Measurements from ENCODE around the gene GOLPH3.

GOLPH3 gene

DNA sequence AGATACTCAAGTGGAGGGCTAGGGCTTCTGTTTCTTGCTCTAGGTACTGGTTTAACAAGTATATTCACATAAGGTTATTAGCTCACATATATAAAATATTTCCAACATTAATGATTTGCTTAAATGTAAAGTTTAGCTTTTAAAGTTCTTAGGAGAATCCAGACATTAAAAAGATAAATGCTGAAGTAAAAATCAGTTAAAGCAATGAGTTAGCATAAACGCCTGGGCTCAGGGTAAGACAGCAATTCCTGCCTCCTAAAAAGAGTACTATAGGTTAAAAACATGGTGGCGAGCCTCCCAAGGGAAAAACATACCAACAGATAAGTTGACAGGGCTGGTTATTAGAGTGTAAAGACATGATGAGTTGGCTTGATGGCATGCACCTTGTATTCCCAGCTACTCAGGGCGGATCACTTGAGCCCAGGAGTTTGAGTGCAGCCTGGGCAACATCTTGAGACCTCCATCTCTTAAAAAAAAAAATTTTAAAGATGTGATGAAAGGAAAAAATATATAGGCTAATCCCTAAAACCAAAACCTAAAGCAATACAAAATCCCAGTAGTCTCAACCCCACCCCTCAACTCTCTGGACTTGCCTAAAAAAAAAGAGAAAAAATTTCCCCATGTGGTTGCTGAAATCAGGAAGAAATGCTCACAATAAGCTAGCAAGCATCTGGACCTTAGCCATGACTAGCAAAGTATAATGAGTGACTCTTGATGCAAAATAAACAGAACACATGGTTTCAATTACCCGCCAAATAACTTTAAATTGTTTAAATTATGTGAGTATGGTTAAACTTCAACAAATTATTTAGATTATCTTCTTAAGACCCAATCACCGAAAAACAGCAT is 3.6 kb downstream of the GOLPH3 start:
- DNase-seq = peak; percentile 94

DNA sequence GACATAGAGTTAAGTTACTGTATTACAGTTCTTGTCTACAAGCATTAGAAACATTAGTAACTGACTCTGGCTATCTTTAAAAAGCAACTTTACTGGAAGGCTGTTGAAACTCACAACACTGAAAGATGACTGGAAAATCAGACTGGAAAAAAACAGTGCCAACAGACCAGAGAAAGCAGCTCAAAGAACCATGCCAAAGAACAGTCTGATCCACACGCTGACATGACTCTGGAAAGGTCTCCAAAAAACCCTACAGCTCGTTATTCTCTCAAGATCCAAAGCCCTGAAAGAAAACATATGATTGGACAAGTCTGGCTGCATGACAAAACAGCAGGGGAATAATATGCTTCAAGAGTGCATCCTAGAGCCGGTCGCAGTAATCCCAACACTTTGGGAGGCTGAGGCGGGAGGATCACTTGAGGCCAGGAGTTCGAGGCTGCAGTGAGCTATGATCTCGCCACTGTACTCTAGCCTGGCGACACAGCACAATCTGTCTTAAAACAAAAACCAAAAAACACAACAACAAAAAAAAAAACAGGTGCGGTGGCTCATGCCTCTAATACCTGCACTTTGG is 5.6 kb downstream of the GOLPH3 start:
- no peak for DNase-seq

DNA sequence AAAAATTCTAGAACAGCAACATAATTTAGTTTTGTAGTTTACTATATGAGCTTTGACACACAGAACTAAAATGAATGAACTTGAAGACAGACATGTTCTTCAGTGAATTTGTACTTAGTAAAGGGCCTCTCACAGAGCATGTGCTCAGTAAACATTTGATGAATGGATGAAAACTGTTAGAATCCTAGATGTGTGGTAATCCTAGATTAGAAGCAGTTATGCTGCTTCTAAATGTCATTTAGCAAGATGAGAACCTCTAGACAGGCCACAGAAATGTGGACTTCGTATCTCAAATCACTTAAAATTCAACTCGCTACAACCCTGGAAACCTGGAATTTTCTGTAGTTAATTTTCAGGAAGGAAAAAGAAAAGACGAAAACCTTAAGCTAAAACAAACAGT is 8.5 kb downstream of the GOLPH3 start:
- DNase-seq = no peak

DNA sequence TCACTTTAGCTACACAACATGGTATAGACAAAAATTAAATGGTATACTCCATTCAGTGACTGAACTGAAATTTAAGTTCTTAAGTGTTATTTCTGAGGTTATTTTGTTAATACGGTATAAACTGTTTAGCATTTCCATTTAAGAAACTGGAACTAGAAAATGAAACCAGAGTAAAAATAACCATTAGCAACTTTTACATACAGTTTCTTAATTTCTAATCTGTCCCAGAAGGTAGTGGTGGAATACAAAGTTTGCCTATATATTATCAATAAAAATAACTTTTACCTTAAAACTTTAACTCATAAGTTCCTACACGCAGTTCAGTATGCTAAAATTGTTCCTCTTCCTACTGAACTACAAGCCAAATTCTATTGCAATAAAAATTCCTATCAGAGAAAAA is 10.3 kb downstream of the GOLPH3 start:
- no peak for DNase-seq

DNA sequence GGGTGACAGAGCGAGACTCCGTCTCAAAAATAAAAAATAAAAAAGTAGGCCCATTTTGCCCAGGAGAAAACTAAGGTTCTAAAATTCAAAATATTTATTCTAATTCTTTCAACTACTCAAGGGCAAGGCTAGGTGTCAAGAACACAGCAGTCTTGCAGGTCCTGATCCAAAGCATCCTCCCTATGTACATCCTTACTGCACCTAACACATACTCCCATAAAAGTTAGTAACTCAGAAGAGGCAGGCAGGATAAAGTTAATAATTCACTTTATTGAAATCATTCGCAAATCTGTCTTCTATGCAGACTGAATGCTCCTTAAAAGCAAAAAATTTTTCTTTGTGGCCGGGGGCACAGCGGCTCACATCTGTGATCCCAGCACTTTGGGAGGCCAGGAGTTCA is 11.1 kb downstream of the GOLPH3 start:
- DNase-seq = no peak

DNA sequence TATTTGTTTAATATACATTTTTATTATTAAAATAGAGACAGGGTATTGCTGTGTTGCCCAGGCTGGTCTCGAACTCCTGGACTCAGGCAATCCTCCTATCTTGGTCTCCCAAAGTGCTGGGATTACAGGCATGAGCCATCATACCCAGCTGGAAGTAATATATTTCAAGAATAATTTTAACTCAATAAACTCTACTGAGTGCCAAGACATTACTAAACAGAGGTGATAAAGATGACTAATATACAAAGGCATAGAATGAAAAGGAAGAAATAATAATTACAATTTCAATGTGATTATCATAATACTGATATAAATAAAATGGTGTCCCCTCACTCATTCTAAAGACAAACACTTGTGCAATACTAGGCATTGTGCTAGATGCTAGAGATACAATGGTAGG is 13.9 kb downstream of the GOLPH3 start:
- DNase-seq = no peak

DNA sequence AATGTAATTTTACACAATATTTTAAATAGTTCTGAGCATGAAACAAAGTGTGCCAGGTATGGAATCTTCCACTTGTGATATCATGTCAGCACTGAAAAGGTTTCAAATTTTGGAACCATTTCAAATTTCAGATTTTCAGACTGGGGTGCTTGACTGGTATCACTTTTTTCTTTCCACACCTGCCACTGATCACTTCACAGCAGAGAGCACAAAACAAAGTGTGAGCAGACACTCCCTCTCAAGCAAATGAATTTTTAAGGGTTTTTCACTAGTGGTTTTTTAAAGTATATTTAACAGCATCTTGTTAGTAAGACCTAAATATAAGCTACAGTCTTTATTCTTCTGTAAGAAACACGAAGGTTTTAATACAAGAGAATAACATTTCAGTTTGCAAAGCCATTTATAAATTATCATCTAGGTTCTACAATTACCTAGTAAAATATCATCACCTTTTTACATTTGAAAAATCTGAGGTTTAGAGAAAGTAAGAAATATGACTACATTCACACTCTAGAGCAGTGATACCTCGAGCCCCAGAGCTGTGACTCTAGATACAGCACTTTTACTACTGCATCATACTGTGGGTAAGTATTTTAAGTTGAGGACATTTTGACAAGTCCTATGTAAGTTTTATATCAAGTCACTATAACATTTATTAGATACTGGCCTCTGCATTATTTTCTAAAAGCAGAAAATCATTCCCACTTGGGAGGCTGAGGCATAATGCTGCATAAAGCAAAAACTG is 14.6 kb downstream of the GOLPH3 start:
- DNase-seq = no peak

DNA sequence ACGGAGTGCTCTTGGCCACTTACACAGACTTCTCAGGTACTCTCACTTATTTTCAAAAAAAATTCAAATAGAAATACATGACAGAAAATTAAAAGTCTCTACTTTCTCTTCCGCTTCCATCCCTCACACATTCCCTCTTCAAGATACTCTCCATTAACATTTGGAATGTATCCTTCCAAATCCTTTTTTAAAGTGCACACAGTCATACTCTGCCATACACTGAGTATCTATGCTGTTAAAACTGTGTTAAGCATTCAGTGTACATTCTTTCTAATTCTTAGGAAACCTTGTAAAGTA is 15.5 kb downstream of the GOLPH3 start:
- no peak for DNase-seq

DNA sequence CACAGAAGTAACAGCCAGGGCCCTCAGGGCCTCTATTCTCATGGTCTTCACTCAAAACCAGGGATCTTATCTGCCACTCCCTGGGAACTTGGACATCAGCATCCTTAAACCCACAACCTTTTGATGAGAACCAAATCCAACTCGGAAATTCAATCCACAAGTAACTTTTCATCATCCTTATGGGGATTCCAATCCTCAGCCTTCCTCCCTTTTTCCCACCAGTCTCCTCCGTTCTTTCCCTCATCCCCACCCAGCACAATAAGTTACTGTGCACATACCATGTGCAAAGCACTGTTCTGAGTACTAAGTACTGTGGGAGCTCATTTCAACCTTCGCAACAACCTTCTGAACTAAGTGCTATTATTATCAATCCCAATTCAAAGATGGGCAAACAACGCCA is 17.0 kb downstream of the GOLPH3 start:
- DNase-seq = no peak

DNA sequence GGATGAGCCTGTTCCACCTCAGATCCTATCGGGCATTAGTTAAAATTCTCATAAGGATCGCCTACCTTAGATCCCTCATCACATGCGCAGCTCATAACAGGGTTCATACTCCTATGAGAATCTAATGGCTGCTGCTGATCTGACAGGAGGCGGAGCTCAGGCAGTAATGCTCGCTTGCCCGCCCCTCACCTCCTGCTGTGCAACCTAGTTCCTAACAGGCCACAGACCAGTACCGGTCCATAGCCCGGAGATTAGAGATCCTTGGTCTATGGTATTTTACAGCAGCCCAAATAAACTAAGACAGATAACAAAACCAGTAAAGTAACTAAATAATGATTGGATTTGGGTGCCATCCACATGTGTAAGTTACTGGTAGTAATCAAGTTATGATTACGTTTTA is 17.5 kb downstream of the GOLPH3 start:
- DNase-seq = no peak

DNA sequence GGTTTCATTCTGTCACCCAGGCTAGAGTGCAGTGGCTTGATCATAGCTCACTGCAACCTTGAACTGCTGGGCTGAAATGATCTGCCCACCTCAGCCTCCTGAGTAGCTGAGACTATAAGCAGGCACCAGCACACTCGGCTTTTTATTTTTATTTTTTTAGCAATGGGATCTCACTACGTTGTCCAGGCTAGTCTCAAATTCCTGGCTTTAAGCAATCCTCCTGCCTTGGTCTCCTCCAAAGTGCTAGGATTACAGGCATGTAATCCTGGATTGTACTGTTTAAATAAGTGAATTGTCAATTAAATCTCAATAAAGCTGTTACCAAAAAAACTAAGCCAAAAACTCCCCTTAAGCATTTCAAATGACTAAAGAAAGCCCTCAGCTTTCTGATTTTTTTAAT is 18.9 kb downstream of the GOLPH3 start:
- no peak for DNase-seq

DNA sequence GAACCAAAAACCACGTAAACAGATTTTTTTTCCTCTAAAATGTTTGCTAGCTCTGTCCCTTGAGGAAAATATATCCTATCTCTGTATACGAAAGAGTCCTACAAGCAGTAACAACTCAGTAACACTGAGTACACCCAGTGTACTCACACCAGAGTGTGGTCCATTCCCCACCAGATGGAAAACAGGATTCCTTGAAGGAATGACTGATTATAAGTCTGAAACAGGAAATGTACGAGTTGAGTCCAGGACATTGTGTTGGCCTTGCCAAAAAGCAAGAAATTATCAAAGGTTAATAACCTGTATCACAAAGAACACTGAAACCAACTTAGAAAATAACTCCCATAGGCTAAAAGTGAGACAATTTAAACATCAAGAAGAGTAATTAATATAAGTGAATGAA is 20.4 kb downstream of the GOLPH3 start:
- DNase-seq = no peak

DNA sequence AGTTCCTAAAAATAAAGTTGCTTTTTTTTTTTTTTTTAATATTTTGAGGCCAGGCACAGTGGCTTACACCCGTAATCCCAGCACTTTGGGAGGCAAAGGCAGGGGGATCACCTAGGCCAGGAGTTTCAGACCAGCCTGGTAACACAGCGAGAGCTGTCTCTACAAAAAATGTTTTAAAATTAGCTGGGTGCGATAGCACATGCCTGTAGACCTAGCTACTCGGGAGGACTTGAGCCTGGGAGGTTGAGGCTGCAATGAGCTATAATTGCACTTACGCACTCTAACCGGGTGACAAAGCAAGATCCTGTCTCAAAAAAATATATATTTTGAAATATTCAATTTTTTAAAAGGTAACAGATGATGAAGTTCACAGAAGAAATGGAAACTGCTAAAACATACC is 22.9 kb downstream of the GOLPH3 start:
- no peak for DNase-seq

DNA sequence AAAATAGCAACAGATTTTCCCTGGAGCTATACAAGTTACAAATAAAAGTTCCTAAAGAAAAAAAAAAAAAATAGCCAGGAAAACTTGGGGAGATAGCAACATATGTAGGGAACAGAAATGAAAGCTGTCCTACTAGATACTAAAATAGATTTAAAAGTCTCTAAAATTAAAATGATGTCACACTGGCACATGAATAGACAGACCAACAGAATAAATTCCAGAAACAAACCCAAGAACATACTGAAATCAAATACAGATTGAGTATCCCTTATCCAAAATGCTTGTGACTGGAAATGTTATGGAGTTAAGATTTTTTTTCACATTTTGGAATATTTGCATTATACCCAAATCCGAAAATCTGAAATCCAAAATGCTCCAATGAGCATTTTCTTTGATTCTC is 23.8 kb downstream of the GOLPH3 start:
- no peak for DNase-seq

DNA sequence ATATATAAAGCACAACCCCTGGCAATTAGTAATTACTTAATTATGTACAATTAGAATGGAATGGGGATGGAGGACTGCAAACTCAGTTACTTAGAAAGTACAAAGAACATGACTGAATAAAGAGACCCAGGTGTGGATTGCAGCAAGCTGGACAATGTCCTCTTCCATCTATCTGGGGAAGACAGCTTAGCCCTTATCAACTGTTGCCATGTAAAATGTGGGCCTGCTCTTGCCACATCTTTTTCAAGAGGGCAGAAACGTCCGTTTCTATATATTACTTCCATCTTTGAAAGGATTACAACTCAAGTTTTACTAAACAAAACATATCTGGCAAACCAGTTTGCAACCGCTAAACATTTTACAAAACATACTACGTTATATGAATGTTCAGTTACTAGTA is 26.2 kb downstream of the GOLPH3 start:
- DNase-seq = no peak

DNA sequence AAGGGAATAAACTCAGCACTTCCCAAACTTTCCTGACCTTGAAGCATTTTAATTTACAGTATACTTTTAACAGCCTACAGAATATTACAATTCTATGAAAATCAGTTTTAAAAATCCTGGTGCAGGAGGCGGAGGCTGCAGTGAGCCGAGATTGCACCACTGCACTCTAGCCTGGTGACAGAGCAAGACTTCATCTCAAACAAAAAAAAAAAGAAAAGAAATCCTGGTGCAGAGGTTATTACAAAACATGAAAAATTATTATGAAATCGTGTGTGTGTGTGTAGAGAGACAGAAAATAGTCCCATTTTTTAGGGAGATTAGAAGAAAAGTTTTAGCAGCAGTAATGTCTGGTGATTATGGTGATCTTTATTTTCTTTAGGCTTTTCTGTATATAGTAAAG is 26.9 kb downstream of the GOLPH3 start:
- DNase-seq = no peak

DNA sequence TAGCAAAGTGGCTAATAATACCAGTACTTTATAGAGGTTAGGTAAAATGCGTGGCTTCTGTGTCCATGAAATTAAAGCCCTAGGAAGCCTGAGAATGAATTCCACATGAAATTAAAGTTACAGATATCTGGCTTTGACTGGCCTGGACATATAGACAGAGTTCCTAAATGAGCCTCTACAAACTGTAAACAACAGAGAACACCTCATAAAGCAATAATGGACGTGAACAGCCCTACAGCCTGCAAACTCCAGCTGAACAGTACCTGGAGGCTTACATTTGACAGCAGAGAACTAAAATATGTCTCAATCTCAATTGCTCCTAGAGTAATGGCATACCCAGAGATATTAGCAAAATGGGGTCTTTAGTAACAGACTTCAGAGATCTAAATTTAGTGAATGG is 28.7 kb downstream of the GOLPH3 start:
- no peak for DNase-seq

DNA sequence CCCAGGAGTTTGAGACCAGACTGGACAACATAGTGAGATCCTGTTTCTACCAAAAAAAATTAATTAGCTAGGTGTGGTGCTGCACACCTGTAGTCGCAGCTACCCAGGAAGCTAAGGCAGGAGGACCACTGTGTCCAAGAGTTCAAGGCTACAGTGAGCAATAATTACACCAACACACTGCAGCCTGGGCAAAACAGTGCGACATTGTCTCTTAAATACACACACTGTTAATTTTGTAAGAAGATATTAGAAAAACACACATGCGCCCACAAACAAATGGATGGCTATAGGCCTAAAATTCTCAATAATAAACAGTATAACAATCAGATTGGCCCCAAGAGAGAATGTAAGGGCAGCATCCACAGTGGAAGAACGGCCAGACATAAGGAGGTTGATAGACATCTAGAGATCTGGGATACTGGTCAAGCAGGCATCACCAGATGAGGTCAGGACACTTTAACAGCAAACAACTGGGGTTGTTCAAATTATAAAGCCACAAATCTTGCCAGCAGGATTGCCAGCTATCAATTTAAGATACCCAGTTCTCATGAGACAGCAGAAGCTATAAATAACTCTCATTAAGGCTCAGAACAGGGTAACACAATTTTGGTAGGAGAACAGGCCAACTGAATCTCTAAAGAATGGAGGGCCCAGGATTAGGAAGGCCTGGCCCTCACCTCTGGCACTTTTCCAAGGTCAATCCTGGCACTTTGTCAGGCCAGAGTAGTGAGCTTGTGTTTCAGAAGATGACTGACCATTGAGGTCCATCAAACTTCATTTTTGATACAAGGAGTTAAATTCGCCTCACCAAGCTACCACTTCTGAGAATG is 29.5 kb downstream of the GOLPH3 start:
- no peak for DNase-seq

DNA sequence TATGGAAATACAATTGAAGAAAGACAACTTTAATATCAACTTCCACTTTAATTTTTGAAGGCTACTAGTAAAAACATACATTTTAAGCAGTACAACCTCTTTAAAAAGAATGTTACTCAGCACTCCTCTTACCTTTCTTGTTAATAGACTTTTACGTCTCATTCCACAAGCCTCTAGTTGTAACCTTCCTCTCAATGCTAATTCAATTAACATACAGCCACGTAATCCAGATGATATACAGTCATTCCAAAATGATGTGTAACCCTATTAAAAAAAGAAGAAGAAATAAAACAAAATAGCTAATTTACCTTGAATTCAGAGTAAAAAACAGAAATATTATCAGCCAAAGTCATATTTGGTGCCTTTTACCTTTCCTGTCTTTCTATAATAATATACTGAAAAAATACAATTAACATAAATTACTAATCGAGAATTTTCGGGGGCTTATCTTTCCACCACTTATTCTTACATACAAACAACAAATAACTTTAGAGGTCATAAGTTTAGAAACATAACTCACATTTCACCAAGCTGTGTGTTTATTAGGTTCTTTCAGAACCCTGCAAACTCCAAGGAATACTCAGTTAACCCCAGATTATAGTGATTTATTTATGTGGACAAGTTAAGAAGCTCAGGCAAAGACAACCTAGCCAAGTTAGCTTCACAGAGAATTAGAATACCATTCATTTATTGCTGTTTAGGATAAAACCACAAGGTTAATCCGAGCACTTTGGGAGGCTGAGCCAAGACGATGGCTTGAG is 30.3 kb downstream of the GOLPH3 start:
- DNase-seq = no peak

DNA sequence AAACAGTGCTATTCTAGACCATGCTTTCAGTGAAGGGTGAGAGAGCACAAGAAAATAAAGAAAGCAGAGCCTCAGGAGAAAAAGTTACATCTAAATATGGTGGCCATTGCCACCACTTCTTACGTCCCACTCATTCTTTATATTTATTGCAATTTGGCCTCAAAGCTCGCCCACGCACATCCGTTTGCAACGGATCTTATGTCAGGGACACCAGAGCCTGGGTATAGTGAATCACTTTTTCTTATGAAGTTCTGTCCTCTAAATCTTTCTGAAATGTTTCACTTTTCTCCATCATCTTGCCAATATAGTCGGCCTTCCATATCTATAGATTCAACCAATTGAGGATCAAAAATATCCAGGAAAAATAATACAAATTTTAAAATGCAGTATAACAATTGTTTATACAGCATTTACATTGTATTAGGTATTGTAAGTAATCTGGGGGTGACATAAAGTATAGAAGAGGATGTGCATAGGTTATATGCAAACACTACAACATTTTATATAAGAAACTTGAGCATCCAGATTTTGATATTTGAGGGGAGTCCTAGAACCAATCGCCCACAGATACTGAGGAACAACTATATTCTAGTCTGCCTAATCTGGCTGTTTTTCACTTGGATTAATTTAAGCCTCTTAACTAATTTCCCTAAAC is 35.2 kb downstream of the GOLPH3 start:
- DNase-seq = no peak

DNA sequence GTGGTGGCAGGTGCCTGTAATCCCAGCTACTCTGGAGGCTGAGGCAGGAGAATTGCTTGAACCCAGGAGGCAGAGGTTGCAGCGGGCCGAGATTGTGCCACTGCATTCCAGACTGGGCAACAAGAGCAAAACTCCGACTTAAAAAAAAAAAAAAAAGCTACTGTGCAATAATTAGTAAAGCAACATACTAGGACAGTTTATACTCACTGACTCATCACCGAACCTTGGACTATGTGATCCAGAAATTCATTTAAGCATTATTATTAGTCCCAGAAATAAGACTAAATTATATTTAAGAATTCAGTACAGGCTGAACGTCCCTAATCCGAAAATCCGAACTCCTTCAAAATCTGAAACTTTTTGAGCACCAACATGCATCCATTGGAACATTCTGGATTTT is 37.8 kb downstream of the GOLPH3 start:
- no peak for DNase-seq

DNA sequence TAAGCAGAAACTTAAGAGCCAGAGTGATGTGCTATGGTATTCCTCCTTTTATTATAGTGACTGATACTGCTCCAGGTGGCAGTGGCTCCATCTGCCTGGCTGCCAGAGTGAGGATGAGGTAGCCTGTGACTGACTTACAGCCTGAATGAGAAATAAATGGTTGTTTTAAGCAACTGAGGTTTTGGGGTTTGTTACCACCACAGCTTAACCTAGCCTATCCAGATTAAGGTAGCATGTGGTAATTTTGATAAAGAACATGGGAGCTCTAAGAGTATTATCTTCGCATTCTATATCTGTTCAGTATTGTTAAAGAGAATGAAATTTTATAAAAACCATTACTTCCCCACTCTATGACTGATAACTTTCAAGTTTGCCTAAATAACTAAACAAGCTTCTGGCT is 39.0 kb downstream of the GOLPH3 start:
- DNase-seq = no peak

Data from fibroblast of skin of scalp (primary cell).